GM19452 (cell line): ENCODE measurements around the gene DNAH17.

Experiments
- ATAC-seq: cut with Tn5 transposase; IDR thresholded peaks from one replicate; pipeline ENCODE4 v1.9.1; 2021; ENCODE audit not compliant: unreplicated experiment

The DNAH17 gene

GRCh38 chr17:78576389-78577112 is 645 bp downstream of the DNAH17 start:
- no peak for ATAC-seq

- no peak for ATAC-seq
Measured at GRCh38 chr17:78575899-78576298, 1.3 kb downstream of the DNAH17 start.

- ATAC-seq, result no peak
Measured at GRCh38 chr17:78575340-78575739, 1.9 kb downstream of the DNAH17 start.

- no peak for ATAC-seq
Measured at GRCh38 chr17:78573955-78574354, 3.2 kb downstream of the DNAH17 start.

GRCh38 chr17:78572239-78573205 is 4.7 kb downstream of the DNAH17 start:
- no peak for ATAC-seq

- ATAC-seq, result no peak
Measured at GRCh38 chr17:78571329-78571728, 5.9 kb downstream of the DNAH17 start.

- ATAC-seq, result no peak
Measured at GRCh38 chr17:78568494-78569115, 8.6 kb downstream of the DNAH17 start.

- no peak for ATAC-seq
Measured at GRCh38 chr17:78567991-78568390, 9.2 kb downstream of the DNAH17 start.

- no peak for ATAC-seq
Measured at GRCh38 chr17:78566947-78567346, 10.2 kb downstream of the DNAH17 start.

- no peak for ATAC-seq
Measured at GRCh38 chr17:78563189-78564145, 13.7 kb downstream of the DNAH17 start.

GRCh38 chr17:78562734-78563133 is 14.5 kb downstream of the DNAH17 start:
- ATAC-seq, result no peak

GRCh38 chr17:78561166-78561565 is 16.0 kb downstream of the DNAH17 start:
- no peak for ATAC-seq

GRCh38 chr17:78560731-78561130 is 16.5 kb downstream of the DNAH17 start:
- no peak for ATAC-seq

GRCh38 chr17:78559749-78560368 is 17.3 kb downstream of the DNAH17 start:
- ATAC-seq, result no peak

GRCh38 chr17:78558989-78559388 is 18.2 kb downstream of the DNAH17 start:
- no peak for ATAC-seq

GRCh38 chr17:78558181-78558850 is 18.9 kb downstream of the DNAH17 start:
- ATAC-seq, result no peak

- ATAC-seq, result no peak
Measured at GRCh38 chr17:78557598-78558039, 19.6 kb downstream of the DNAH17 start.

GRCh38 chr17:78556812-78557211 is 20.4 kb downstream of the DNAH17 start:
- ATAC-seq, result no peak

- no peak for ATAC-seq
Measured at GRCh38 chr17:78555746-78556401, 21.3 kb downstream of the DNAH17 start.
